HG02870 (cell line): ENCODE results near the gene CKLF.
"Not testable (repeated sequence)": the region's sequence is repeated elsewhere in the genome, so short reads cannot be mapped to it uniquely, and the experiment has no call there.

Experiments
- ATAC-seq: cut with Tn5 transposase; IDR thresholded peaks from one replicate; pipeline ENCODE4 v1.9.1; 2021; ENCODE audit warnings: mild to moderate bottlenecking, moderate library complexity; ENCODE audit not compliant: unreplicated experiment

The CKLF gene

GRCh38 chr16:66592241-66592640 lies 39.9 kb downstream of the CKLF start:
- no peak for ATAC-seq

- no peak for ATAC-seq
Observed at GRCh38 chr16:66592814-66593213, 40.4 kb downstream of the CKLF start.

- ATAC-seq: peak; percentile 39
Observed at GRCh38 chr16:66594739-66595138, 42.4 kb downstream of the CKLF start.

DNA sequence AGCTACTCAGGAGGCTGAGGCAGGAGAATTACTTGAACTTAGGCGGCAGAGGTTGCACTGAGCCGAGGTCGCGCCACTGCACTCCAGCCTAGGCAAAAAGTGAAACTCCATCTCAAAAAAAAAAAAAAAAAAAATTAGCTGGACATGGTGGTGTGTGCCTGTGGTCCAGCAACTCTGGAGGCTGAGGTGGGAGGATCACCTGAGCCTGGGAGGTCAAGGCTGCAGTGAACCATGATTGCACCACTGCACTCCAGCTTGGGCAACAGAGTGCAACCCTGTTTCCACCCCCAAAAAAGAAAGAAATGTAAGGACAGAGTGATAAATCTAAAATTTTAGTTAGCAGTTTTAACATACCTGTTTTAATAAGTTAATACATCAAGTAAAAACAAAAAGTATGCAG lies 44.2 kb downstream of the CKLF start:
- ATAC-seq: not testable (repeated sequence)

DNA sequence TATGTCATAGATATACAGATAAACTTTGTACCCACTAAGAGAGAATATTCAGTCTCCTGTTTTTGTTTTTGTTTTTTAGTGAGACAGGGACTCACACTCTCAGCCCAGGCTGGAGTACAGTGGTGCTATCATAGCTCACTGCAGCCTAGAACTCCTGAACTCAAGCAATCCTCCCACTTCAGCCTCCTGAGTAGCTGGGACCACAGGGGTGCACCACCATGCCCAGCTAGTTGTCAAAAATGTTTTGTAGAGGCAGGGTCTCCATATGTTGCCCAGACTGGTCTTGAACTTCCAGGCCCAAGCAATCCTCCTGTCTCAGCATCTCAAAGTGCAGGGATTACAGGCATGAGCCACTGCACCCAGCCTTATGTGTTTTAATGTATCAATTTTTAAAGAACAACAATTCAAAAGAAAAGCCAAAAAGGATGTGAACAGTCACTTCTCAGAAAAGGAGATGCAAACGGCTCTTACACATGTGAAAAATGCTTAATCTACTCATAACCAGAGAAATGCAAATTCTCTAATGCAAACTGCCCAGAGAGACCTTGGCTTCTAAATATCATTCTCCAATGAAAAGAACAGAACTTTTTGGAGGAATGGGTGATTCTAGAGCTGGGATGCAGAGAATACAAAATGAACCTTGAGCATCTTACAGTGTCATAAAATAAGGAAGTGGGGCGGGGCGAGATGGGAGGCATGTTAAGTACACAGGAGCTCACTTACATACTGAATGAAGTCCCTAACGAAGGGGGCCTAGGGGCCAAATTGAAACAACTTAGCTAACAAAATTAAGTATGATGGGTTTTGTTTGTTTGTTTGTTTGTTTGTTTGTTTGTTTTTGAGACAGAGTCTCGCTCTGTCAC lies 44.8 kb downstream of the CKLF start:
- peak; percentile 71 for ATAC-seq

DNA sequence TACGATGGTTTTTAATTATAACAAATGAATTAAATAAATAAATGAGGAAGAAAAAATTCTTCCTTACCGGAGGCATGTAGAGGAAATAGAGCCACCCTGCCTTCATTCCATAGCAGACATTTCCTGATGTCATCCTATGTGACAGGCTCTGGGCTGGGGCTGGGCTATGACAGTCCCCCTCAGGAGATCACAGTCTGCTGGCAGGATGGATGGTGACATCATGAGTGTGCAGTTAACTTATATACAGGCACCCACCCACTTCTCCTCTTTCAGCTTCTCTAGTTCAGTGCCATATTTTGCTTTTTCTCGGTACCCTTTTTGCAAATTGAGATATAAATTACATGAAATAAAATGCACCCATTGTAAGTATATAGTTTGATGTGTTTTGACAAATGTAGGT lies 45.7 kb downstream of the CKLF start:
- ATAC-seq: no peak

- no peak for ATAC-seq
Observed at GRCh38 chr16:66599726-66600125, 47.4 kb downstream of the CKLF start.

DNA sequence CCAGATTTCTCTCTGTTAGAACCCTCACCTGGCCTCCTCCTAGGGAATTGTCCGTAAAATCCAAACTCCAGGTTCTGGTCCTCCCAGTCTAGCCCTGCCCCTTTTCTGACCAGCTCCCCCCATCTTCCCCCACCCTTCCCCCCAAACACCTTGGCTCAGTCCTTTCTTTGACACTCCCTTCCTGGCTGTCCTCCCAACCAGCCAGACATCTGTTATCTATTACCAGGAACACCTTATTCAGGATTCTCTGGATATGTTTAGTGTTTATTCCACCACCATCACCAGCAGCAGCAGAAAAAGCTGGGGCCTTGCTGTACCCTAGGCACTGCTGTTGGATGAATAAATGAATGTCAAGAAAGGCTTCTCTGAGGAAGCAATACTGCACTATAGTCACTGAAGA lies 48.1 kb downstream of the CKLF start:
- no peak for ATAC-seq

DNA sequence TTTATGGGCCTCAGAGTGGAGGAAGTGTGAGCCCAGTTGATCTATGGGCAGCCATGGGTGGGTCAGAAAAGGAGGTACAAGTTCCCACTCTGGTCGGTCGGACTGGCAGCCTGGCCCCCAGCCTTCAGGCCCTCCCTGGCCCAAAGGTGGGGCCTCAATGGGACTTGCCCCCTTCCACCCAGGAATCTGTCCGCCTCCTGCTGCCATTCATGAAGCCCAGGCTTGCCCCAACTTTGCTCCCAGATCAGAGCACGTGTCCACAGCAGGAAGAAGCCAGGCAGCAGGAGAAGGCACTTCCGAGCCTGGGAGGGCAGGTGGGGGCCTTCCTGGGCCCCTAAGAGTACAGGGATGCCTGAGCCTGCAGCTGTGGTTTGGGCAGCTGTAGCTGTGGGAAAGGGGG lies 49.1 kb downstream of the CKLF start:
- no peak for ATAC-seq

DNA sequence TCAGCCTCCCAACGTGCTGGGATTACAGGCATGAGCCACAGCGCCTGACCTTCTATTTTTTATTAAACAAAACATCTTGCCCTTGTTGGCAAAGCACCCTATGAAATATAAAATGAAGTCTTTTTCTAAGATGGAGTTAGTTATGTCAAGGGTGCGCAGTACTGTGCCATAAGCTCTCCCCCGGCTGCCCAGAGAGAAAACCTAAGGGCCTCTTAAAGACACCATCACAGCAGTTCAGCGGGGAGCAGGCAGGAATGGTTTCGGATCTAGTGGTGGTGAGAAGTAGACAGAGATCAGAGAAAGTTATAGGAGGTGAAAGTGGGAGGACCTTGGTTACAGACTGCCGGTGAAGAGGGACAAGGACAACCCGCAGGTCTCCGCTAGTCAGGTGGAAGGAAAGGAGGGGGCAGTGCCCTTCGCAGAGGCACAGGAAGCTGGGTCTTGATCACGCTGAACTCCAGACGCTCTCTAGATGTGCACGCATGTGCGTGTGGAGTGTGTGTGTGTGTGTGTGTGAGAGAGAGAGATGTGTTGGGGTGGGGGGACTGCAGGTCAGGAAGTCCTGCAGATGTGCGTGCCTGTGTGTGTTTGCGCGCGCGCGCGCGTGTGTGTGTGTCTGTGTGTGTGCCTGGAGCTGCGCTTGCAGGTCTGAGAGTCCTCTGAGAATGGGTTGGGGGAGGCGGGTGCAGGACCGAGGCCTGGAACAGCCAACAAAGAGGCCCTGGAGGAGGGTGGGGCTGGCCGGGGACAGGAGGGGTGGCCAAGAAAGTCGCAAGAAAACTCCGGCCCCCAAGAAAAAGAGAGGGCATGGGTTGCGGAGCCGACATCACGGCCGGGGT lies 51.4 kb downstream of the CKLF start:
- ATAC-seq: peak; percentile 28

- ATAC-seq: peak; percentile 50
Observed at GRCh38 chr16:66604376-66605176, 52.2 kb downstream of the CKLF start, which contains the start of gene CMTM3. CMTM3 (plus strand) TSS chr16:66604704; CDS start chr16:66604806, 102 bp downstream.

- peak; percentile 16 for ATAC-seq
Observed at GRCh38 chr16:66605177-66605978, 53.0 kb downstream of the CKLF start.

DNA sequence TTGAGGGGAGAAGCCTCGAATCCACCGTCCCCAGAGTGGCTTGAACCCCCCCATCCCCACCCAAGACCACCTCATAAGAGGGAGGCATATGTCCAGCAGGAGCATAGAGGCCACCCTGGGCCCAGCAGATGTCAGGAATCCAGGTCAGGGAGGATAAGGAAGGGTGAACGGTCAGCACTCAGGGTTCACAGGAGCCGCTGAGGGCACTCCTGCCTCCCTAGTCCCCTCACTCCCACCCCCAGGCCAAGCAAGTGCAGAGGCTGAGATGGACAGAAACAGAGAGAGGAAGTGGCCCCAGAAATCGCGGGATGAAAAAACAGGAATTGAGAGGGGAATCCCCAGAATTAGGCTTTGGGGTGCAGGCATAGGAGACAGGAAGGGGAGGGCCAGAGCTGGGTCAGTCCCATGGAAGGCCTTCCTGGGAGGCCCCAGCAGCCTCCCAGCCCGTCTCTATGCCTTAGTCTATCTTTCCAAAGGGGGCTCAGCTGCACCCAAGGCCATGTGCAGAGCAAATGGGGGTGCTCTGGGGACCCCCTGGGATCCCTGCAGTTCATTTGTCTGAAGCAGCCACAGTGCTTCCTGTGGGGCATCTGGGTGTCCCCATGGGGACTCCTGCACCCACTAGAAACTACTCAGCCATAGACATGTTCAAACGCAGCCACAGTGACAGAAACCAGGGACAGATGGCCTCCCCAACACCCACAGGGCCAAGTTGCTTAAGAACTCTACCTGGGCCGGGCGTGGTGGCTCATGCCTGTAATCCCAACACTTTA lies 53.8 kb downstream of the CKLF start:
- peak; percentile 30 for ATAC-seq

DNA sequence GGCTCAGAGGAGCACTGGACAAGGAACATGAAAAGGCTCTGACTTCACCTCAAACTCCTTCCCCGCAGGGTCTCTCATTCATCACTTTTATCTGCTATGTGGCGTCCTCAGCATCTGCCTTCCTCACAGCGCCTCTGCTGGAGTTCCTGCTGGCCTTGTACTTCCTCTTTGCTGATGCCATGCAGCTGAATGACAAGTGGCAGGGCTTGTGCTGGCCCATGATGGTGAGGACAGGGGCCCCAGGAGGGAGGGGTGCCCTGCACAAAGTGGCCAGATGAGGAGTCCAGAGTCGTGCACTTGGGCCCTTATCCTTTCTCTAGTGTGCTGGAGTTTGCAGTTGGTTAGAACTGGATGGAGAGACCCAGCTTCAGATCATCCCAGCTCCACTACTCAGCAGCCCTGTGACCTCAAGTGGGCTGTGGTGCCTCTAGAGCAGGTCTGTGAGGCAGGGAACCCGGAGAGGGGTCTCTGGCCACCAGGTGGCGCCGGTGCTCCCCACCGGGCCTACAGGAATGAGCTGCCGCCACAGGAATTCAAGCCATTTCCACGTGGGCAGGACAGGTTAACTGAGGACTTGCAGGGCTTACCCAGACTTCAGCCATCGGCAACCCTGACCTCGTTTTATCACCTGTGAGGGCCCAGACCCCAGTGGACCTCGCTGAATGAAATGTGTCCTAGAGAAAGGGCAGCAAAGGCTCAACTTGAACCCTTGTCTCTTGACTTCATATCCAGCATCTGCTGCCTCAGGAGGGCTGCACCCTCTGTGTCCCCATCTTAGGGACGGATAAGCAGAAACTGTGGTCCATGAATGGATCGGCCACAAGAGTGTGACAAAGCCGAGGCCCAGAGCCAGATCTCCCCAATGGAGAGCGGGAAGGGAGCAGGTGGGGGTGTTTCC lies 56.1 kb downstream of the CKLF start:
- ATAC-seq: no peak

DNA sequence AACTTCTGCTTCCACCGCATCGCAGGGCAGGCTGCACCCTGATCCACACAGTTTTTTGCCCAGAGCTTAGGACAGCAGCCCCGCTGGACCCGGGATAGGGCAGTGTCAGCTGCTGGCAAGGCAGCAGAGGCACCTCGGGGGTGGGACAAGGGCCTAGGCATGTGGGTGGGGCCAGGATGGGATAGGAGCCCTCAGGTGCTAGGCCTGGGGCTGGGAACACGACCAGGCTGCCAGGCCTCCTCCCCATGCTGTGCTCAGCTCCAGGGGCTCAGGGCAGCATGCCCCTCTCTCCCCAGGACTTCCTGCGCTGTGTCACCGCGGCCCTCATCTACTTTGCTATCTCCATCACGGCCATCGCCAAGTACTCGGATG lies 56.7 kb downstream of the CKLF start:
- no peak for ATAC-seq

DNA sequence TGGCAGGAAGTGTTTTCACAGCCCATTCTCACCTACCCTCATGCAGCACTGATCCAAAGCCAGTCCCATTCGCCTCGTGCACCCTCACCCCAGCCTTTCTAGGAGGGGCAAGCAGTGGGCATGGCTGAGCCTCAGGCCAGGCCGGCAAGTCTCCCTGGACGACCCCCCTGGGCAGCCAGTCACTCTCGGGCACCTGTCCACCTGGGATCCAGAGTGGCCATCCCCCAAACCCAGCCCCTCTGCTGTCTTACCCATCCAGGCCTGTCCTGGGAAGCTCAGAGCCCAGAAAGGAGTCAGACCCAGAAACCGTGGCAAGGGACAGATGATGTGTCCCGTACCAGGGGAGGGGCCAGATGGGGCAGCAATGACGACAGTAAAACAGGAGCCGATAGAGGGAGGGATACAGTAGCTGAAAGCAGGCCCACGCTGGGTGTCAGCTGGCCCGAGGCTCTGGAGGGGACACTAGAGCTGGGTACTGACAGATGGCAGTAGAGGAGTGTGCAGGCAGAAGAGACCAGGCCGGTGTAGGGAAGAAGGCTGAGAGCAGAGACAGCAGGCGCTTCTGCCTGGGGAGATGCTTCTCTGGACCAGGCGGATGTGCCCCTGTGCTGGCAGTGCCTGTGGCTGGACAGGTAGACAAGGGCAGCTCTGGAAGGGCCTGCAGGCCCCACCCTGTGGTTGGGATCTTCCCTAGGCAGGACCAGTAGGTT lies 57.9 kb downstream of the CKLF start:
- ATAC-seq: no peak

- not testable (repeated sequence) for ATAC-seq
Observed at GRCh38 chr16:66611911-66612310, 59.5 kb downstream of the CKLF start.

DNA sequence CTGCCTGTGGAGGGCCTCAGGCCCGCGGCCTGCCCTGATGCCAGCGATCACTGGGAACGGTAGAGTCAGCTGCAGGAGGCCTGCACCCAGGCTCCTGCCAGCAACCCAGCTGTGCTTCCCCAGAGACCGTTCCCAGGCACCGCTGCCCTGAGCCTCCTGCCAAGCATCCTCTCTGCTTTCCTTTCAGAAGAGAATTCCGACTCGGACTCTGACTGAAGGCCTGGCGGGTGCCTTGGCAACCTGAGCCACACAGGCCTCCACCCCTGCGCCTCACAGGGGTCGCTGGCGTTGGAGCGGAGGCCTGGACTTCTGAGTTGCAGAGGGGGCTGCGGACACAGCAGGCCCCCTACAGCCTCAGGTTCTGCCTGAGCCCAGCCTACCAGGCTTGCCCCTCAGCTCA lies 60.0 kb downstream of the CKLF start:
- ATAC-seq: no peak
